ENCODE measurements around the gene RYK. TPM values are rescaled to one million over a fixed set of nuclear protein-coding genes. Genes with fewer than 3 reads are reported as not detected.
A peak's percentile ranks its signal among the peaks of the same experiment; 100 is the strongest.

RYK gene
- total RNA-seq, 1 donor from 2014 or later: 85.0 TPM

GRCh38 chr3:134242649-134243617 lies 7.7 kb downstream of the RYK start:
- FAIRE-seq (peak; percentile 94), DNase-seq (ENCODE audit: low read depth) (peak; percentile 96)
- no peaks in the 10 kb centered on the region for H3K36me3 ChIP-seq (ENCODE audit: control insufficient read depth, insufficient read depth, low read length)
- no peaks in the 10 kb centered on the region for H3K27me3 ChIP-seq (ENCODE audit: control insufficient read depth, insufficient read depth, low read length)
- no peak overlapping the region for H3K4me3 ChIP-seq (ENCODE audit: low read depth, low read length)
- TF ChIP-seq CTCF (IDR thresholded peaks at IDR 0.05; ENCODE audit: insufficient read depth, low read length, severe bottlenecking): no peak

- DNase-seq (ENCODE audit: low read depth): peak; percentile 67
- no peaks in the 10 kb centered on the region for H3K27me3 ChIP-seq (ENCODE audit: control insufficient read depth, insufficient read depth, low read length)
These were observed 11.1 kb downstream of the RYK start for GRCh38 chr3:134239538-134239937.

GRCh38 chr3:134237454-134238145 lies 13.1 kb downstream of the RYK start:
- Histone ChIP-seq H3K27me3 (ENCODE audit: control insufficient read depth, insufficient read depth, low read length) (no peaks in the 10 kb centered on the region), H3K4me3 (ENCODE audit: low read depth, low read length) (no peak overlapping the region), H3K36me3 (ENCODE audit: control insufficient read depth, insufficient read depth, low read length) (no peaks in the 10 kb centered on the region)
- FAIRE-seq (no peak), DNase-seq (ENCODE audit: low read depth) (no peak)
- TF ChIP-seq CTCF (IDR thresholded peaks at IDR 0.05; ENCODE audit: insufficient read depth, low read length, severe bottlenecking): no peak

More at GRCh38 chr3:134239538-134239937, 11.1 kb downstream of the RYK start:
- no peaks in the 10 kb centered on the region for H3K36me3 ChIP-seq (ENCODE audit: control insufficient read depth, insufficient read depth, low read length)
- FAIRE-seq: no peak
- no peak for TF ChIP-seq CTCF (IDR thresholded peaks at IDR 0.05; ENCODE audit: insufficient read depth, low read length, severe bottlenecking)
- H3K4me3 ChIP-seq (ENCODE audit: low read depth, low read length): no peak overlapping the region

GRCh38 chr3:134236505-134237170 lies 14.0 kb downstream of the RYK start:
- no peak for TF ChIP-seq CTCF (IDR thresholded peaks at IDR 0.05; ENCODE audit: insufficient read depth, low read length, severe bottlenecking)
- no peaks in the 10 kb centered on the region for H3K27me3 ChIP-seq (ENCODE audit: control insufficient read depth, insufficient read depth, low read length)
- no peak overlapping the region for H3K4me3 ChIP-seq (ENCODE audit: low read depth, low read length)
- no peaks in the 10 kb centered on the region for H3K36me3 ChIP-seq (ENCODE audit: control insufficient read depth, insufficient read depth, low read length)
- no peak for FAIRE-seq
- no peak for DNase-seq (ENCODE audit: low read depth)

GRCh38 chr3:134235577-134236076 lies 15.0 kb downstream of the RYK start:
- Histone ChIP-seq H3K27me3 (ENCODE audit: control insufficient read depth, insufficient read depth, low read length) (no peaks in the 10 kb centered on the region), H3K36me3 (ENCODE audit: control insufficient read depth, insufficient read depth, low read length) (no peaks in the 10 kb centered on the region), H3K4me3 (ENCODE audit: low read depth, low read length) (no peak overlapping the region)
- FAIRE-seq: no peak
- TF ChIP-seq CTCF (IDR thresholded peaks at IDR 0.05; ENCODE audit: insufficient read depth, low read length, severe bottlenecking): no peak
- no peak for DNase-seq (ENCODE audit: low read depth)
